ENCODE data around the gene APAF1. TPM values are rescaled to one million over a fixed set of nuclear protein-coding genes. Genes with fewer than 3 reads are reported as not detected.

APAF1 gene
- total RNA-seq = 30.7 and 39.3 TPM in 2 replicates

DNA sequence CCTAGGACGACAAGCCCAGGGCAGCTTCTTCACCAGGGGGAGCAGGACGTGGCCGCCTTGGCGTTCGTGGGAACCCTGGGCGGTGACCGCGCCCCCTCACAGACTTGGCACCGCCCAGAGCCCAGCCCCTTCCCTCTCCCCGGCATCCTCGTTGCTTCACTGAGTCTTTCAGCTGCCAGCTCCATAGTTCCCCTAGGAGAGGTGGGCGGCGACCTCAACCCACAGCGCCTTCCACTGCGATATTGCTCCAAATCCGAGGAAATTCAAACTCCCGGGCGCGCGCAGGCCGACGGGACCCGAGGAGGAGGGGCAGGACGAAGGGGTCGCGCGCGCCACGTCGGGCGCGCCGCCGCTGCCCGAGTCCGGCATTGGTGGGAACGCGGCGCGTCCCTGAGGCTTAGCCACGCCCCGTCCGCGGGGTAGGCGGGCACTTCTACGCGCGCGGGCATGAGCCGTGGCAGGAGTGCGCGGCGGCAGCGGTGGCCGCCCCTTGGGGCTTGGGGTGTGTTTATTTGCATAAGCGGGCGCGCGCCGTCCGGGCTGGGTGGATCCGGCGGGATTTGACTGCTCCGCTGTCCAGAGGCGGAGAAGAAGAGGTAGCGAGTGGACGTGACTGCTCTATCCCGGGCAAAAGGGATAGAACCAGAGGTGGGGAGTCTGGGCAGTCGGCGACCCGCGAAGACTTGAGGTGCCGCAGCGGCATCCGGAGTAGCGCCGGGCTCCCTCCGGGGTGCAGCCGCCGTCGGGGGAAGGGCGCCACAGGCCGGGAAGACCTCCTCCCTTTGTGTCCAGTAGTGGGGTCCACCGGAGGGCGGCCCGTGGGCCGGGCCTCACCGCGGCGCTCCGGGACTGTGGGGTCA is at the start of gene APAF1, which contains the start of gene IKBIP:
Gene APAF1 (plus strand): TSS at position 579 of the 860 bp plus-strand sequence. CDS start 3,070 bp downstream, outside the sequence.
Gene IKBIP (minus strand): TSS at position 77 of the 860 bp plus-strand sequence. CDS start 87 bp downstream, outside the sequence.

Other genes starting within 250 kb of the APAF1 start
- gene TMPO, start 129.7 kb upstream of the APAF1 start, total RNA-seq = 49.9 and 173 TPM in 2 replicates
- gene SLC25A3, start 51.6 kb upstream of the APAF1 start, total RNA-seq = 497 and 577 TPM in 2 replicates
- 95.3 and 109 TPM in 2 replicates for gene IKBIP, start 502 bp upstream of the APAF1 start, total RNA-seq